OCI-LY7 (cell line): ENCODE data around the gene COL4A2. TPM values are rescaled to one million over a fixed set of nuclear protein-coding genes. Genes with fewer than 3 reads are reported as not detected.

ENCODE experiments used
- BruUV-seq: library from RNA; stranded (reverse); fragments of 400-500 nt; replicated peaks from 2 replicates; lab custom pipeline; 2021; lab: Mats Ljungman, UMichigan
- CTCF ChIA-PET: fragments of 300-600 bp; sonication (Branson Sonifier 250); formaldehyde crosslinking; loops from one replicate; lab custom pipeline; 2022; ENCODE audit warnings: antibody characterized with exemption; ENCODE audit not compliant: unreplicated experiment; lab: Charles Lee
- POLR2A ChIA-PET: fragments of 300-600 bp; sonication (Branson Sonifier 250); formaldehyde crosslinking; loops from one replicate; lab custom pipeline; 2022; ENCODE audit warnings: antibody characterized with exemption; lab: Charles Lee
- DNase-seq: peaks from one replicate; pipeline ENCODE4 v3.0.0-alpha.2; 2015; ENCODE audit warnings: low spot score
- H2AFZ ChIP-seq: fragments of 200-600 bp; sonication (generic), shearing (Covaris generic); 2 replicates; pipeline ENCODE4 v1.6.1; 2014; ENCODE audit warnings: mild to moderate bottlenecking, antibody characterized with exemption, low read length, moderate library complexity
- H3K27ac ChIP-seq: fragments of 200-600 bp; sonication (generic); 2 replicates; pipeline ENCODE4 v1.5.1; 2014; ENCODE audit warnings: mixed run types, low read depth, mild to moderate bottlenecking, moderate library complexity, low read length, inconsistent platforms; ENCODE audit not compliant: poor library complexity, severe bottlenecking
- H3K36me3 ChIP-seq: fragments of 200-600 bp; sonication (generic); 2 replicates; pipeline ENCODE4 v1.6.1; 2014; ENCODE audit warnings: mild to moderate bottlenecking, antibody characterized with exemption, low read length, moderate library complexity, mixed read lengths; ENCODE audit not compliant: insufficient read depth
- H3K4me1 ChIP-seq: fragments of 200-600 bp; sonication (generic); 2 replicates; pipeline ENCODE4 v1.5.1; 2014; ENCODE audit warnings: mild to moderate bottlenecking, low read length; ENCODE audit not compliant: insufficient read depth, poor library complexity, severe bottlenecking
- H3K4me2 ChIP-seq: fragments of 200-600 bp; sonication (generic); 2 replicates; pipeline ENCODE4 v1.6.1; 2014; ENCODE audit warnings: mild to moderate bottlenecking, low read length
- H3K4me3 ChIP-seq: fragments of 200-600 bp; sonication (generic); 2 replicates; pipeline ENCODE4 v1.5.1; 2014; ENCODE audit warnings: mild to moderate bottlenecking, low read depth, low read length; ENCODE audit not compliant: poor library complexity, severe bottlenecking
- H3K79me2 ChIP-seq: fragments of 200-600 bp; sonication (generic); 2 replicates; pipeline ENCODE4 v1.6.1; 2016; ENCODE audit warnings: low read depth, mild to moderate bottlenecking, low read length, moderate library complexity, mixed read lengths; ENCODE audit not compliant: insufficient read depth
- H3K9me2 ChIP-seq: fragments of 200-600 bp; sonication (generic); 2 replicates; pipeline ENCODE4 v1.6.1; 2016; ENCODE audit warnings: mild to moderate bottlenecking, low read length, mixed read lengths; ENCODE audit not compliant: insufficient read depth
- H3K9me3 ChIP-seq: fragments of 200-600 bp; sonication (generic); 2 replicates; pipeline ENCODE4 v1.6.1; 2014; ENCODE audit warnings: mild to moderate bottlenecking, mixed run types, low read length, mixed read lengths
- H4K20me1 ChIP-seq: fragments of 200-600 bp; sonication (generic); 2 replicates; pipeline ENCODE4 v1.6.1; 2014; ENCODE audit warnings: mild to moderate bottlenecking, antibody characterized with exemption, low read length, moderate library complexity, mixed read lengths; ENCODE audit not compliant: insufficient read depth
- EZH2phosphoT487 ChIP-seq: fragments of 200-600 bp; sonication (generic); IDR thresholded peaks from 2 replicates; pipeline ENCODE4 v1.6.1; 2018; ENCODE audit warnings: low read depth, borderline replicate concordance, mild to moderate bottlenecking, mixed run types, antibody characterized with exemption, low read length, moderate library complexity, mixed read lengths
- intact Hi-C: fragments of 100-400 bp; cut with micrococcal nuclease; formaldehyde crosslinking; loops from one replicate; pipeline ENCODE4 v1.10.0; 2022; ENCODE audit not compliant: unreplicated experiment
- total RNA-seq, 2 experiments: library from RNA; depleted of rRNA in 1 of 2; stranded (reverse); fragments of >200 nt in 1 of 2; shearing (Covaris generic) in 1 of 2; gene quantifications; 2 replicates each; pipeline ENCODE4 v1.2.3, GENCODE V29; 2014 to 2022
- TF ChIP-seq, protein P1 (sequence below): fragments of 200-600 bp; sonication (generic); conservative IDR thresholded peaks from 2 replicates; pipeline ENCODE4 v1.5.1; 2014; ENCODE audit warnings: mild to moderate bottlenecking, antibody characterized with exemption, low read length, moderate library complexity, mixed read lengths

Gene COL4A2
- total RNA-seq, 2 experiments from 2014 or later, result 0.34 TPM; not detected in 1

GRCh38 chr13:110509971-110510786 is 203.1 kb downstream of the COL4A2 start:
- H3K9me3 ChIP-seq, result no peaks in the 10 kb centered on the region
- H3K4me3 ChIP-seq, result no peak overlapping the region
- peak; percentile 1 for DNase-seq
- POLR2A ChIA-PET, result no interaction called here
- H4K20me1 ChIP-seq, result no peaks in the 10 kb centered on the region
- no peak overlapping the region for H3K27ac ChIP-seq
- H3K4me1 ChIP-seq, result no peaks in the 10 kb centered on the region
- no peak overlapping the region for H2AFZ ChIP-seq
- H3K36me3 ChIP-seq, result no peaks in the 10 kb centered on the region
- no peak overlapping the region for H3K4me2 ChIP-seq
- H3K79me2 ChIP-seq, result no peaks in the 10 kb centered on the region
- intact Hi-C loops, result no loop called here
- CTCF ChIA-PET, result no interaction called here
- no peaks in the 10 kb centered on the region for H3K9me2 ChIP-seq
- no peak for TF ChIP-seq EZH2phosphoT487
- TF ChIP-seq, protein P1, sequence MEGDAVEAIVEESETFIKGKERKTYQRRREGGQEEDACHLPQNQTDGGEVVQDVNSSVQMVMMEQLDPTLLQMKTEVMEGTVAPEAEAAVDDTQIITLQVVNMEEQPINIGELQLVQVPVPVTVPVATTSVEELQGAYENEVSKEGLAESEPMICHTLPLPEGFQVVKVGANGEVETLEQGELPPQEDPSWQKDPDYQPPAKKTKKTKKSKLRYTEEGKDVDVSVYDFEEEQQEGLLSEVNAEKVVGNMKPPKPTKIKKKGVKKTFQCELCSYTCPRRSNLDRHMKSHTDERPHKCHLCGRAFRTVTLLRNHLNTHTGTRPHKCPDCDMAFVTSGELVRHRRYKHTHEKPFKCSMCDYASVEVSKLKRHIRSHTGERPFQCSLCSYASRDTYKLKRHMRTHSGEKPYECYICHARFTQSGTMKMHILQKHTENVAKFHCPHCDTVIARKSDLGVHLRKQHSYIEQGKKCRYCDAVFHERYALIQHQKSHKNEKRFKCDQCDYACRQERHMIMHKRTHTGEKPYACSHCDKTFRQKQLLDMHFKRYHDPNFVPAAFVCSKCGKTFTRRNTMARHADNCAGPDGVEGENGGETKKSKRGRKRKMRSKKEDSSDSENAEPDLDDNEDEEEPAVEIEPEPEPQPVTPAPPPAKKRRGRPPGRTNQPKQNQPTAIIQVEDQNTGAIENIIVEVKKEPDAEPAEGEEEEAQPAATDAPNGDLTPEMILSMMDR, result no peak
- BruUV-seq, result no TSS peak

- no peaks in the 10 kb centered on the region for H3K36me3 ChIP-seq
- H4K20me1 ChIP-seq, result no peaks in the 10 kb centered on the region
- H3K9me2 ChIP-seq, result no peaks in the 10 kb centered on the region
- H3K9me3 ChIP-seq, result no peaks in the 10 kb centered on the region
- POLR2A ChIA-PET, result interaction anchor here (0.7 kb wide), 1 partner anchor 35 kb away, joined by 3 read pairs; no protein-coding TSS in a partner anchor
- DNase-seq, result no peak
- BruUV-seq, result no TSS peak
- no peak overlapping the region for H3K4me2 ChIP-seq
- no peaks in the 10 kb centered on the region for H3K4me1 ChIP-seq
- no peak overlapping the region for H3K4me3 ChIP-seq
- intact Hi-C loops, result no loop called here
- no peak overlapping the region for H3K27ac ChIP-seq
- no peak overlapping the region for H2AFZ ChIP-seq
- H3K79me2 ChIP-seq, result no peaks in the 10 kb centered on the region
- TF ChIP-seq, protein P1, result no peak
- TF ChIP-seq EZH2phosphoT487, result no peak
- CTCF ChIA-PET, result interaction anchor here (0.6 kb wide), 1 partner anchor 56 kb away, joined by 3 read pairs; no protein-coding TSS in a partner anchor
Measured at GRCh38 chr13:110511509-110512181, 204.6 kb downstream of the COL4A2 start.
